ENCODE data around the gene CLK2. TPM values are rescaled to one million over a fixed set of nuclear protein-coding genes. Genes with fewer than 3 reads are reported as not detected.

The CLK2 gene
- total and polyA plus RNA-seq, 2 of the 13 experiments (the other 11 are each of a cell fraction or from before 2014, with no cell fraction given): 20.1 to 73.5 TPM

GRCh38 chr1:155245163-155245524 is 28.2 kb downstream of the CLK2 start:
- Histone ChIP-seq H3K9me3 (ENCODE audit: low read length) (no peaks in the 10 kb centered on the region), H3K9ac (ENCODE audit: insufficient read depth, low read depth, low read length) (no peak overlapping the region), H3K36me3 (replicated peaks in 1 of 2; ENCODE audit: control insufficient read depth in 1 of 2, insufficient read depth in 2 of 2, low read length in 2 of 2) (peaks cover 1 to 9% of the 10 kb centered on the region in 2 experiments; a peak in 2 of 5 replicates), H3K27me3 (ENCODE audit: control insufficient read depth in 1 of 2, insufficient read depth in 2 of 2, low read length in 2 of 2) (no peaks in the 10 kb centered on the region), H4K20me1 (ENCODE audit: insufficient read depth, low read length) (no peaks in the 10 kb centered on the region), H3K79me2 (ENCODE audit: insufficient read depth, low read length) (no peaks in the 10 kb centered on the region), H3K4me1 (ENCODE audit: insufficient read depth, low read length) (peaks cover 13% of the 10 kb centered on the region), H2AFZ (ENCODE audit: low read length) (no peak overlapping the region), H3K27ac (ENCODE audit: extremely low read length, insufficient read depth, low read length) (no peak overlapping the region), H3K4me2 (ENCODE audit: low read depth, low read length) (peak overlapping the region; percentile 16; the same call in 1 of the 2 replicates), H3K4me3 (replicated peaks in 1 of 3; ENCODE audit: insufficient read depth in 1 of 3, low read depth in 2 of 3, low read length in 3 of 3) (no peak overlapping the region; a peak in 1 of 6 replicates)
- no peak for DNase-seq (ENCODE audit: low spot score)
- intact Hi-C loops (cut with micrococcal nuclease; ENCODE audit: unreplicated experiment): no loop called here
- CTCF ChIA-PET (ENCODE audit: low intra/inter-chr PET ratio, low total read pairs): interaction anchor here (0.9 kb wide), 1 partner anchor 79 kb away, joined by 3 read pairs; no protein-coding TSS in a partner anchor
- in situ Hi-C loops (cut with HindIII; ENCODE audit: extremely low pct_ligation_motif_present, low pct_unique_long_range_greater_than_20kb): loop anchor here (10.0 kb wide), 1 partner anchor 350 kb away; no protein-coding TSS in a partner anchor
- FAIRE-seq: no peak
- POLR2A ChIA-PET: no interaction called here
- no TSS peak for BruUV-seq (replicated peaks)
- 89% methylated on average over 7 of the region's 8 CpGs for WGBS (ENCODE audit: low lambda C conversion rate)
- TF ChIP-seq UBTF (CRISPR knock-in tag; IDR thresholded peaks at IDR 0.05) (no peak), MAX (IDR thresholded peaks at IDR 0.05) (no peak), TAF15 (IDR thresholded peaks at IDR 0.05; ENCODE audit: low read depth, low read length, poor library complexity, severe bottlenecking) (no peak)
- no peak for ATAC-seq

Data from HepG2 (cell line).